ENCODE data around the gene B3GAT3. TPM values are rescaled to one million over a fixed set of nuclear protein-coding genes. Genes with fewer than 3 reads are reported as not detected.

B3GAT3 gene
- total and polyA plus RNA-seq, 4 experiments from 2014 or later = 37.9 to 74.3 (median 57.3) TPM

GRCh38 chr11:62665599-62666258 lies 43.9 kb upstream of the B3GAT3 start:
- H3K27ac Mint-ChIP-seq = peak overlapping the region; percentile 95 to 98 (median 96)
- Histone ChIP-seq H3K36me3 (ENCODE audit: insufficient read depth, low read length) (peaks cover 15% of the 10 kb centered on the region), H3K27me3 (ENCODE audit: insufficient read depth, low read length) (no peaks in the 10 kb centered on the region), H3K4me3 (ENCODE audit: low read length in 2 of 2) (peak overlapping the region; percentile 88 to 97), H3K9me3 (ENCODE audit: control insufficient read depth in 1 of 2, low read length in 2 of 2) (no peaks in the 10 kb centered on the region), H3K27ac (ENCODE audit: low read depth, low read length) (peak overlapping the region; percentile 73), H3K4me1 (ENCODE audit: insufficient read depth, low read length) (peaks cover 48% of the 10 kb centered on the region)
- no peaks in the 10 kb centered on the region for H3K9me3 Mint-ChIP-seq
- ChIA-PET CTCF (ENCODE audit: partially characterized antibody) (interaction anchor here (0.9 to 10.4 kb wide), 20 partner anchors 7 to 273 kb away, joined by 3 to 86 read pairs (median 4); partner anchors contain the start of genes B3GAT3, HNRNPUL2, INTS5 and LBHD1), POLR2A (ENCODE audit: partially characterized antibody) (interaction anchor here (0.6 to 19.7 kb wide), 57 partner anchors 10 to 1652 kb away, joined by 3 to 494 read pairs (median 7); partner anchors contain the start of genes B3GAT3, BSCL2, EEF1G and EML3)
- peak overlapping the region; percentile 92 to 98 (median 96) for H3K4me3 Mint-ChIP-seq
- intact Hi-C loops (cut with micrococcal nuclease) = loop anchor here (1.0 to 2.0 kb wide), 9 partner anchors 12 to 92 kb away; partner anchors contain the start of genes EEF1G, EML3, GANAB and INTS5
- peaks cover 15 to 61% (median 35%) of the 10 kb centered on the region in 4 donors for H3K4me1 Mint-ChIP-seq
- peaks cover 8 to 38% of the 10 kb centered on the region in 2 donors for H3K36me3 Mint-ChIP-seq
- H3K27me3 Mint-ChIP-seq = no peaks in the 10 kb centered on the region
- peak; percentile 54 to 84 (median 58) for DNase-seq

- Mint-ChIP-seq H3K36me3 (peaks cover 8 to 38% of the 10 kb centered on the region in 2 donors), H3K27ac (peak within 1 kb of the TSS; percentile 95 to 98 (median 96)), H3K4me1 (peaks cover 15 to 55% (median 31%) of the 10 kb centered on the region in 4 donors), H3K27me3 (no peaks in the 10 kb centered on the region), H3K4me3 (peak within 1 kb of the TSS; percentile 92 to 98 (median 96)), H3K9me3 (no peaks in the 10 kb centered on the region)
- Histone ChIP-seq H3K36me3 (ENCODE audit: insufficient read depth, low read length) (peaks cover 15% of the 10 kb centered on the region), H3K4me3 (ENCODE audit: low read length in 2 of 2) (peak within 1 kb of the TSS; percentile 88 to 97), H3K9me3 (ENCODE audit: control insufficient read depth in 1 of 2, low read length in 2 of 2) (no peaks in the 10 kb centered on the region), H3K27me3 (ENCODE audit: insufficient read depth, low read length) (no peaks in the 10 kb centered on the region), H3K4me1 (ENCODE audit: insufficient read depth, low read length) (peaks cover 42% of the 10 kb centered on the region), H3K27ac (ENCODE audit: low read depth, low read length) (peak within 1 kb of the TSS; percentile 73)
- intact Hi-C loops (cut with micrococcal nuclease) = loop anchor here (1.0 to 2.0 kb wide), 9 partner anchors 12 to 92 kb away; partner anchors contain the start of genes EEF1G, EML3, GANAB and INTS5
- ChIA-PET CTCF (ENCODE audit: partially characterized antibody) (interaction anchor here (0.8 to 10.4 kb wide), 26 partner anchors 8 to 272 kb away, joined by 3 to 86 read pairs (median 4); partner anchors contain the start of genes B3GAT3, HNRNPUL2, INTS5 and LBHD1), POLR2A (ENCODE audit: partially characterized antibody) (interaction anchor here (0.6 to 19.7 kb wide), 62 partner anchors 9 to 1653 kb away, joined by 3 to 494 read pairs (median 6); partner anchors contain the start of genes AHNAK, B3GAT3, BSCL2 and EEF1G)
- peak; percentile 94 to 96 (median 95) for DNase-seq
Measured at GRCh38 chr11:62665075-62665598, 43.4 kb upstream of the B3GAT3 start, which contains the start of the genes C11orf98 and CSKMT. Gene C11orf98, minus strand, starts transcription at chr11:62665210. Its CDS starts 41 bp downstream, at chr11:62665169. Gene CSKMT, plus strand, starts transcription at chr11:62665312. Its CDS starts 568 bp downstream, at chr11:62665880.

GRCh38 chr11:62664405-62665074 lies 42.8 kb upstream of the B3GAT3 start:
- H3K4me3 Mint-ChIP-seq = peak overlapping the region; percentile 92 to 98 (median 96)
- Histone ChIP-seq H3K9me3 (ENCODE audit: control insufficient read depth in 1 of 2, low read length in 2 of 2) (no peaks in the 10 kb centered on the region), H3K27ac (ENCODE audit: low read depth, low read length) (peak overlapping the region; percentile 73), H3K27me3 (ENCODE audit: insufficient read depth, low read length) (no peaks in the 10 kb centered on the region), H3K36me3 (ENCODE audit: insufficient read depth, low read length) (peaks cover 15% of the 10 kb centered on the region), H3K4me1 (ENCODE audit: insufficient read depth, low read length) (peaks cover 36% of the 10 kb centered on the region), H3K4me3 (ENCODE audit: low read length in 2 of 2) (peak overlapping the region; percentile 88 to 97)
- intact Hi-C loops (cut with micrococcal nuclease) = loop anchor here (1.0 to 2.0 kb wide), 9 partner anchors 11 to 91 kb away; partner anchors contain the start of genes EEF1G, EML3, GANAB and INTS5
- ChIA-PET POLR2A (ENCODE audit: partially characterized antibody) (interaction anchor here (0.6 to 19.7 kb wide), 58 partner anchors 8 to 1653 kb away, joined by 3 to 494 read pairs (median 7); partner anchors contain the start of genes AHNAK, B3GAT3, BSCL2 and EEF1G), CTCF (ENCODE audit: partially characterized antibody) (interaction anchor here (0.6 to 10.4 kb wide), 24 partner anchors 8 to 197 kb away, joined by 3 to 86 read pairs (median 4); partner anchors contain the start of genes B3GAT3, HNRNPUL2, INTS5 and LBHD1)
- H3K27me3 Mint-ChIP-seq = no peaks in the 10 kb centered on the region
- H3K9me3 Mint-ChIP-seq = no peaks in the 10 kb centered on the region
- DNase-seq = peak in 1 of 5 donors; percentile 74
- H3K36me3 Mint-ChIP-seq = peaks cover 8 to 37% of the 10 kb centered on the region in 2 donors
- peaks cover 15 to 49% (median 28%) of the 10 kb centered on the region in 4 donors for H3K4me1 Mint-ChIP-seq
- H3K27ac Mint-ChIP-seq = peak overlapping the region; percentile 95 to 98 (median 96)

- peak overlapping the region in 1 of 8 donors; percentile 20 for H3K4me3 Mint-ChIP-seq
- H3K36me3 ChIP-seq (ENCODE audit: insufficient read depth, low read length) = no peaks in the 10 kb centered on the region
- H3K27me3 Mint-ChIP-seq = no peaks in the 10 kb centered on the region
- peaks cover 8% of the 10 kb centered on the region for H3K4me1 ChIP-seq (ENCODE audit: insufficient read depth, low read length)
- no peaks in the 10 kb centered on the region for H3K27me3 ChIP-seq (ENCODE audit: insufficient read depth, low read length)
- peaks cover 0 to 11% of the 10 kb centered on the region in 2 donors for H3K36me3 Mint-ChIP-seq
- no peak for DNase-seq
- peak overlapping the region in 1 of 7 donors; percentile 80 for H3K27ac Mint-ChIP-seq
- intact Hi-C loops (cut with micrococcal nuclease) = no loop called here
- no peak overlapping the region for H3K4me3 ChIP-seq (ENCODE audit: low read length in 2 of 2)
- H3K4me1 Mint-ChIP-seq = peaks cover 7 to 18% (median 12%) of the 10 kb centered on the region in 4 donors
- peaks cover 0 to 6% (median 0%) of the 10 kb centered on the region in 8 donors for H3K9me3 Mint-ChIP-seq
- POLR2A ChIA-PET (ENCODE audit: partially characterized antibody) = interaction anchor here (0.8 to 4.5 kb wide), 6 partner anchors 9 to 199 kb away, joined by 3 to 65 read pairs (median 5); partner anchors contain the start of genes B3GAT3, C11orf98, CSKMT and GANAB
- CTCF ChIA-PET (ENCODE audit: partially characterized antibody) = interaction anchor here (1.1 kb wide), 1 partner anchor 9 kb away, joined by 3 read pairs; no protein-coding TSS in a partner anchor
- no peaks in the 10 kb centered on the region for H3K9me3 ChIP-seq (ENCODE audit: control insufficient read depth in 1 of 2, low read length in 2 of 2)
- H3K27ac ChIP-seq (ENCODE audit: low read depth, low read length) = no peak overlapping the region
Measured at GRCh38 chr11:62656796-62657429, 35.1 kb upstream of the B3GAT3 start.

GRCh38 chr11:62654297-62654696 lies 32.5 kb upstream of the B3GAT3 start:
- H3K4me1 Mint-ChIP-seq = peaks cover 13 to 40% (median 22%) of the 10 kb centered on the region in 4 donors

More at GRCh38 chr11:62654297-62654696, 32.5 kb upstream of the B3GAT3 start:
- peak overlapping the region in 5 of 7 donors; percentile 59 to 100 (median 70) for H3K27ac Mint-ChIP-seq
- no peaks in the 10 kb centered on the region for H3K27me3 Mint-ChIP-seq
- DNase-seq = no peak
- Histone ChIP-seq H3K27ac (ENCODE audit: low read depth, low read length) (no peak overlapping the region), H3K9me3 (ENCODE audit: control insufficient read depth in 1 of 2, low read length in 2 of 2) (no peaks in the 10 kb centered on the region), H3K4me3 (ENCODE audit: low read length in 2 of 2) (no peak overlapping the region), H3K27me3 (ENCODE audit: insufficient read depth, low read length) (no peaks in the 10 kb centered on the region), H3K36me3 (ENCODE audit: insufficient read depth, low read length) (peaks cover 5% of the 10 kb centered on the region), H3K4me1 (ENCODE audit: insufficient read depth, low read length) (peaks cover 21% of the 10 kb centered on the region)
- ChIA-PET CTCF (ENCODE audit: partially characterized antibody) (interaction anchor here (1.7 to 3.5 kb wide), 3 partner anchors 11 to 55 kb away, joined by 4 to 24 read pairs (median 4); partner anchors contain the start of genes C11orf98 and CSKMT), POLR2A (ENCODE audit: partially characterized antibody) (interaction anchor here (1.4 to 4.5 kb wide), 9 partner anchors 8 to 261 kb away, joined by 3 to 65 read pairs (median 11); partner anchors contain the start of genes B3GAT3, C11orf98, CSKMT and GANAB)
- H3K4me3 Mint-ChIP-seq = peak overlapping the region; percentile 30 to 70 (median 56)
- H3K9me3 Mint-ChIP-seq = peaks cover 0 to 6% (median 0%) of the 10 kb centered on the region in 8 donors
- peaks cover 0 to 22% of the 10 kb centered on the region in 2 donors for H3K36me3 Mint-ChIP-seq
- intact Hi-C loops (cut with micrococcal nuclease) = no loop called here

All from CD4-positive, alpha-beta memory T cell (primary cell).